IPS-18a (cell line): ENCODE data around the gene HPX.

Experiments used
- H3K27ac ChIP-seq: one replicate; pipeline ENCODE4 v1.5.1; 2013; ENCODE audit warnings: low read length
- H3K27me3 ChIP-seq: one replicate; pipeline ENCODE4 v1.6.1; 2013; ENCODE audit warnings: mild to moderate bottlenecking, low read length; ENCODE audit not compliant: control insufficient read depth, insufficient read depth
- H3K36me3 ChIP-seq: one replicate; pipeline ENCODE4 v1.6.1; 2013; ENCODE audit warnings: low read depth, low read length; ENCODE audit not compliant: control insufficient read depth
- H3K4me1 ChIP-seq: one replicate; pipeline ENCODE4 v1.6.1; 2013; ENCODE audit warnings: low read depth, low read length; ENCODE audit not compliant: control insufficient read depth
- H3K4me3 ChIP-seq: one replicate; pipeline ENCODE4 v1.5.1; 2013; ENCODE audit warnings: low read length
- H3K9ac ChIP-seq: one replicate; pipeline ENCODE4 v1.6.1; 2013; ENCODE audit warnings: mild to moderate bottlenecking, low read length, moderate library complexity
- H3K9me3 ChIP-seq: one replicate; pipeline ENCODE4 v1.6.1; 2013; ENCODE audit warnings: low read depth, low read length; ENCODE audit not compliant: control insufficient read depth

HPX gene

DNA sequence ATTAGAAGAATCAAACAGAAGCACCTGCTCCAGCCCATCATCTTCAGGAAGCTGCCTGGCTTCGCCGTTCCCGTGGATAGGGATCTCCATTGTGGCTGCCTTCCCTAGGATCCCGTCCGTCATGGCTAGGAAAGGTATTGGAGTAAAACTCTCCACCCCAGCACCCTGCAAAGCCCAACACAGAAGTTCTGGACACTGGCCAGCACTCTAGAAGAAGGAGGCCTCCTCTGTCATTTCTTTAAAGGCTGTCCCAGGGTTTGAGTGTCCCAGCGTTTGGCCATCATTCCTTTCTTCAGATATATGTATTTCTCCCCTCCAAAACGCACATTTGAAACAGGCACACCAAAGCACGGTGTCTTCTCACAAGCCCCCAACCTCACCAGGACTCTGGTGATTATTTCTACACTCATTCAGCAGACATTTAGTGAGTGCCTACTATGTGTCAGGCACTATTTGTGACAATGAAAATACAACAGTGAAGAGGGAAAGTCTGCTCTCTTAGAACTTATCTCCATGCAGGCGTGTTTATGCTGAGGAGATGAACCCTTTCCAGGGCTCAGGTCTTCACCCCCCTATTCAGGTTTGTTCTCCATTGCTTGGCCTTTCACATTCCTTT lies 39.6 kb upstream of the HPX start:
- H3K4me1 ChIP-seq, result peaks cover 4% of the 10 kb centered on the region
- peak overlapping the region; percentile 95 for H3K9ac ChIP-seq
- H3K27me3 ChIP-seq, result no peaks in the 10 kb centered on the region
- peak overlapping the region; percentile 58 for H3K27ac ChIP-seq
- no peaks in the 10 kb centered on the region for H3K9me3 ChIP-seq
- peak overlapping the region; percentile 94 for H3K4me3 ChIP-seq
- H3K36me3 ChIP-seq, result peaks cover 54% of the 10 kb centered on the region

DNA sequence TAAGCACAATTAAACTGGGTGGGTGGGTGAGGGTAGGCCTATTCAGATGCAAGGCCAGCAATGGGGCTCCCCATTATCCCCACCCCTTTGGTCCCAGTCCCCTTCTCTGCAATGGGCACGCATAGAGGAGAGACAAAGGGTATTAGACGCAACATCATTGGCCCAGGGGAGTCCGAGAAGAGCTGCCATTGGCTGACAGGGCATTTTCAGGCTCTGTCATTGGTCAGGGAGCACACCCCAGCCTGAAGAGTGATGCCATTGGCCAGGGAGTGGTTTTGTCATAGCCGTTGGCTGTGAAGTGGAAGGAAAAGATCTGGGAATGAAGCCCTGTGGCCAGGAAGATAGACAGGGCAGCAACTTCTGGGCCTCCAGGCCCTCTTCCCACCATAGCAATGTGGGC lies 35.8 kb upstream of the HPX start:
- H3K27me3 ChIP-seq, result no peaks in the 10 kb centered on the region
- H3K4me3 ChIP-seq, result no peak overlapping the region
- no peak overlapping the region for H3K27ac ChIP-seq
- H3K4me1 ChIP-seq, result peaks cover 23% of the 10 kb centered on the region
- no peak overlapping the region for H3K9ac ChIP-seq
- H3K9me3 ChIP-seq, result no peaks in the 10 kb centered on the region
- H3K36me3 ChIP-seq, result peaks cover 26% of the 10 kb centered on the region

DNA sequence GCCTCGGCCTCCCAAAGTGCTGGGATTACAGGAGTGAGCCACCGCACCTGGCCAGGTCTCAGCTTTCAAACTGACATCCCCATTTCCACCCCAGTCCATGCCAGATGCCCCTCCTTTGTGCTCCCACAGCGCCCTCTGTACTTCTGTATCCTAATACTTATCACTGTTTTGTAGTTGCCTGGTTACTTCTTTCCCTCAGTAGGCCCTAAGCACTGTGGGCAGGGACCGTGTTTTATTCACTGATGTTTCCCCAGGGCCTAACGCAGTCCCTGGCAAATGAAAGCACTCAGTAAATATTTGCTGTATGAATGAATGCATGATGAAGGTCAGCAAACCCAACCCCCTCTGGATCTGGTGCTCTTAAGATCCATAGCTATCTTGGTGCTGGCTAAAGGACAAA lies 35.1 kb upstream of the HPX start:
- no peaks in the 10 kb centered on the region for H3K9me3 ChIP-seq
- no peak overlapping the region for H3K27ac ChIP-seq
- no peak overlapping the region for H3K9ac ChIP-seq
- H3K27me3 ChIP-seq, result no peaks in the 10 kb centered on the region
- peaks cover 26% of the 10 kb centered on the region for H3K36me3 ChIP-seq
- peaks cover 23% of the 10 kb centered on the region for H3K4me1 ChIP-seq
- H3K4me3 ChIP-seq, result no peak overlapping the region

- Histone ChIP-seq H3K27ac (peak overlapping the region; percentile 35), H3K27me3 (no peaks in the 10 kb centered on the region), H3K36me3 (peaks cover 26% of the 10 kb centered on the region), H3K9ac (peak overlapping the region; percentile 56), H3K4me1 (peaks cover 19% of the 10 kb centered on the region), H3K4me3 (peak overlapping the region; percentile 71), H3K9me3 (no peaks in the 10 kb centered on the region)
These were observed 34.2 kb upstream of the HPX start for GRCh38 chr11:6474806-6475500.

- Histone ChIP-seq H3K4me3 (peak overlapping the region; percentile 71), H3K27ac (peak overlapping the region; percentile 81)
These were observed 33.6 kb upstream of the HPX start for GRCh38 chr11:6474413-6474792.

DNA sequence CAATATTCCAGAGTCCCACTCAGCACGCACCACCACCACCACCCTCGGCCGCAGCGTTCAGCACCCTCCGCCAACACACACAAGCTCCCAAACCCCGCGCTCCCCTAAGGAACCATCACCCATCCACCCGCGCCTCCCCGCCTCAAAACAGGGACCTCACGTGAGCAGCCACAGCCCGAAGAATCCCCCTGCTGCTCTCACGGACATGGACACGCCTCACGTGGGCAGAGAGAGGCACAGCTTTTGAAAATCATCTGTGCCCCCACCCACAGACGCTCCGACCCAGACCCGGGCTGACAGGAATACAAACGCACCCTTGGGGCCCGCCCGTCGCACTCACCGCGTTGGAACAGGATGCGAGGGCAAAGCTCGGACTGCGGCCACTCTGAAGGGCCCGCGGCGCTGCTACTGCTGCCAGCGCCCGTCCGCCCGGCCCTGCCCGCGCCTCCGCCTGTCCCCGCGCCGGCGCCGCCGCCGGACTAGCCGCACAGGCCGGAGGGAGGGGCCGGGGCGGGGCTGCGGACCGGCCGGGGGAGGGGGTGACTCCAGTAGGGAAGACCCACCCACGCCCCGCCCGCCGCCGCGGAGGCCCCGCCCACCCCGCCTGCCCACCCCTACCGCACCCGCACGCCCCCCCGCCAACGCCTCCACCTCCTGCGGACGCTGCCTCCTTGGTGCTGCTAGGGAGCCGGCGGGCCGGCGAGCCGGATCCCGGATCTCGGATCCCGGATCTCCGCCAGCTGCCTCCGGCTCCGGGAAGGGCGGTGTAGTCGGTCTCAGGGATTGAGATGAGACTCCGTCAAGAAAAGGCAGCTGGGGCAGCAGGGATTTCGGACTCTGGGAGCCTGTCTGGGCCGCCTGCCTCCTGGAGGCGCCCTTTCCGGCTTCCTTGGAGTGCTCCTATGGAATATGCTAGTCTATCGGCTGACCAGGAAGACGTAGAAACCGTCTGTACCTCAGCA lies 32.9 kb upstream of the HPX start, which contains the start of gene TRIM3:
TRIM3 (minus strand) TSS at position 491 of the 962 bp plus-strand sequence. CDS start 8,246 bp downstream, outside the sequence.
- no peaks in the 10 kb centered on the region for H3K9me3 ChIP-seq
- peaks cover 21% of the 10 kb centered on the region for H3K36me3 ChIP-seq
- peak within 1 kb of the TSS; percentile 81 for H3K27ac ChIP-seq
- H3K9ac ChIP-seq, result peak within 1 kb of the TSS; percentile 56
- H3K4me3 ChIP-seq, result peak within 1 kb of the TSS; percentile 84
- H3K4me1 ChIP-seq, result peaks cover 21% of the 10 kb centered on the region
- H3K27me3 ChIP-seq, result no peaks in the 10 kb centered on the region

More at GRCh38 chr11:6474413-6474792, 33.6 kb upstream of the HPX start:
- Histone ChIP-seq H3K9ac (peak overlapping the region; percentile 56), H3K27me3 (no peaks in the 10 kb centered on the region), H3K9me3 (no peaks in the 10 kb centered on the region), H3K36me3 (peaks cover 26% of the 10 kb centered on the region), H3K4me1 (peaks cover 19% of the 10 kb centered on the region)

DNA sequence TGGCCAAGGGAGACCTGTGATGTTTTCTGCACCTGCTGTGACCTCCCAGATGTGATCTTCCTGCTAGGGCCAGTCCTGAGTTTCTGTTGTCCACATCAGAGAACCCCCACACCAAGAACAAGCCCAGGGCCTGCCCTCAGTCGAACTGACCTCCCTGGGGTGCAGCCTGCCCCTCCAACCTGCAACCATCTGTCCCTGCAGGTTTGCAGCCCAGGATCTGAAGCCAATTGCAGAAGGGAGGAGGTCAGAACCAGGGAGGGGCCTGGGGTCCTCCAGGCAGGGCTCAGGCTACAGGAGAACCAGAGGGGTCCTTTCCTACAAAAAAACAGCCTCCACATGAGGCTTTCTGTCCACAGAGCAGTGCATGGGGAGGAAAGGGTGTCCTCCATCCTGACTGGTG lies 32.1 kb upstream of the HPX start:
- Histone ChIP-seq H3K27me3 (no peaks in the 10 kb centered on the region), H3K9me3 (no peaks in the 10 kb centered on the region), H3K27ac (no peak overlapping the region), H3K9ac (no peak overlapping the region), H3K4me3 (peak overlapping the region; percentile 84), H3K36me3 (peaks cover 14% of the 10 kb centered on the region), H3K4me1 (peaks cover 24% of the 10 kb centered on the region)

- H3K9ac ChIP-seq, result no peak overlapping the region
- no peak overlapping the region for H3K27ac ChIP-seq
- H3K27me3 ChIP-seq, result no peaks in the 10 kb centered on the region
- peaks cover 16% of the 10 kb centered on the region for H3K4me1 ChIP-seq
- H3K4me3 ChIP-seq, result no peak overlapping the region
- no peaks in the 10 kb centered on the region for H3K36me3 ChIP-seq
- H3K9me3 ChIP-seq, result no peaks in the 10 kb centered on the region
These were observed 28.8 kb upstream of the HPX start for GRCh38 chr11:6469599-6469998.

- Histone ChIP-seq H3K36me3 (no peaks in the 10 kb centered on the region), H3K4me3 (no peak overlapping the region), H3K27me3 (no peaks in the 10 kb centered on the region), H3K9ac (no peak overlapping the region), H3K9me3 (no peaks in the 10 kb centered on the region), H3K27ac (no peak overlapping the region), H3K4me1 (peaks cover 11% of the 10 kb centered on the region)
These were observed 28.1 kb upstream of the HPX start for GRCh38 chr11:6468712-6469495.

GRCh38 chr11:6459099-6459450 lies 18.3 kb upstream of the HPX start:
- H3K4me1 ChIP-seq, result no peaks in the 10 kb centered on the region
- H3K27me3 ChIP-seq, result no peaks in the 10 kb centered on the region
- H3K36me3 ChIP-seq, result peaks cover 16% of the 10 kb centered on the region
- no peaks in the 10 kb centered on the region for H3K9me3 ChIP-seq
- no peak overlapping the region for H3K9ac ChIP-seq
- H3K4me3 ChIP-seq, result no peak overlapping the region
- H3K27ac ChIP-seq, result no peak overlapping the region
